Neural progenitor cell (in vitro differentiated cells): ENCODE data around the gene NT5DC1. TPM values are rescaled to one million over a fixed set of nuclear protein-coding genes. Genes with fewer than 3 reads are reported as not detected.

Experiments
- DNase-seq: peaks from one replicate; pipeline ENCODE4 v3.0.0-alpha.2; 2016; ENCODE audit warnings: low spot score
- H2AFZ ChIP-seq: fragments of 200-600 bp; sonication (generic); replicated peaks from 2 replicates; pipeline ENCODE4 v1.6.1; 2016; ENCODE audit warnings: antibody characterized with exemption
- H3F3A ChIP-seq: fragments of 200-600 bp; sonication (generic); 2 replicates; pipeline ENCODE4 v1.6.1; 2016; ENCODE audit warnings: antibody characterized with exemption, low read depth
- H3K27ac ChIP-seq: fragments of 200-600 bp; sonication (generic); 2 replicates; pipeline ENCODE4 v1.5.1; 2016; ENCODE audit warnings: mild to moderate bottlenecking
- H3K27me3 ChIP-seq: fragments of 200-600 bp; sonication (generic); 2 replicates; pipeline ENCODE4 v1.6.1; 2016; ENCODE audit warnings: mild to moderate bottlenecking, moderate library complexity
- H3K36me3 ChIP-seq: fragments of 200-600 bp; sonication (generic); 2 replicates; pipeline ENCODE4 v1.5.1; 2016
- H3K4me1 ChIP-seq: fragments of 200-600 bp; sonication (generic); 2 replicates; pipeline ENCODE4 v1.6.1; 2016; ENCODE audit warnings: mixed run types
- H3K4me2 ChIP-seq: fragments of 200-600 bp; sonication (generic); 2 replicates; pipeline ENCODE4 v1.6.1; 2016
- H3K4me3 ChIP-seq: fragments of 200-600 bp; sonication (generic); 2 replicates; pipeline ENCODE4 v1.5.1; 2016
- H3K79me2 ChIP-seq: fragments of 200-600 bp; sonication (generic); 2 replicates; pipeline ENCODE4 v1.6.1; 2016; ENCODE audit warnings: low read depth
- H3K9ac ChIP-seq: fragments of 200-600 bp; sonication (generic); 2 replicates; pipeline ENCODE4 v1.6.1; 2016
- H3K9me3 ChIP-seq: fragments of 200-600 bp; sonication (generic); 2 replicates; pipeline ENCODE4 v1.5.1; 2016; ENCODE audit warnings: low read depth
- H4K20me1 ChIP-seq: fragments of 200-600 bp; sonication (generic); 2 replicates; pipeline ENCODE4 v1.6.1; 2016; ENCODE audit warnings: low read depth
- H3K27ac Mint-ChIP-seq: 3 replicates; pipeline ENCODE4 v1.8.0; 2021; ENCODE audit warnings: mixed read lengths
- H3K27me3 Mint-ChIP-seq: 2 replicates; pipeline ENCODE4 v1.8.0; 2022; ENCODE audit warnings: low read depth, mild to moderate bottlenecking, inconsistent platforms, moderate library complexity, mixed read lengths; ENCODE audit not compliant: insufficient read depth
- H3K36me3 Mint-ChIP-seq: 3 replicates; pipeline ENCODE4 v1.8.0; 2021; ENCODE audit warnings: mixed read lengths
- H3K4me1 Mint-ChIP-seq: 3 replicates; pipeline ENCODE4 v1.8.0; 2021; ENCODE audit warnings: mixed read lengths
- H3K4me3 Mint-ChIP-seq: 3 replicates; pipeline ENCODE4 v1.8.0; 2021; ENCODE audit warnings: mild to moderate bottlenecking, moderate library complexity, mixed read lengths
- H3K9me3 Mint-ChIP-seq: 3 replicates; pipeline ENCODE4 v1.8.0; 2020; ENCODE audit warnings: mixed read lengths
- EZH2 ChIP-seq: fragments of 200-600 bp; sonication (generic); IDR thresholded peaks from 2 replicates; pipeline ENCODE4 v1.6.1; 2017; ENCODE audit warnings: antibody characterized with exemption, mild to moderate bottlenecking, moderate library complexity
- EZH2phosphoT487 ChIP-seq: fragments of 200-600 bp; sonication (generic); IDR thresholded peaks from 2 replicates; pipeline ENCODE4 v1.6.1; 2017; ENCODE audit warnings: antibody characterized with exemption
- total RNA-seq: library from RNA; depleted of rRNA; stranded (reverse); fragments of >200 nt; gene quantifications from 2 replicates; pipeline ENCODE4 v1.2.3, GENCODE V29; 2015; ENCODE audit warnings: low replicate concordance
- TF ChIP-seq, protein P1 (sequence below): fragments of 200-600 bp; sonication (generic); IDR thresholded peaks from 2 replicates; pipeline ENCODE4 v1.5.1; 2017; ENCODE audit warnings: antibody characterized with exemption, mild to moderate bottlenecking

The NT5DC1 gene
- total RNA-seq, 1 donor from 2014 or later = 19.3 TPM

DNA sequence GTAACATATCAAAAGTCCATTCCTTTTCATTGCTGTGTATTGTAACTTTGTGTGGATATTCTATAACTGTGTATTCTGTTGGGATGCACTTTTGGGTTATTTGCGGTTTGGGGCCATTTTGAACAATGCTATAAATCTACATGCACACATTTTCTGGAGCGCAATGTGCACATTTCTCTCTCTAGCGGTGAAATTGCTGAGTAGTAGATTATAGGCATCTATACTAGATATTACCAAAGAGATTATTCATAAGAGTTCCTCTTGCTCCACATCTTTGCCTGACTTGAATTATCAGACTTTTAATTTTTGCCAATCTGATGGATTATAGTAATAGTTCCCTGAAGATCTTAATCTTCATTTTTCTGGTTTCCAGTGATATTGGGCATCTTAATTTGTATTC lies 21.7 kb upstream of the NT5DC1 start:
- DNase-seq = no peak
- Mint-ChIP-seq H3K4me3 (no peak overlapping the region), H3K9me3 (no peaks in the 10 kb centered on the region), H3K27ac (no peak overlapping the region), H3K4me1 (no peaks in the 10 kb centered on the region), H3K36me3 (no peaks in the 10 kb centered on the region), H3K27me3 (peaks cover 2% of the 10 kb centered on the region)
- TF ChIP-seq EZH2phosphoT487 = no peak
- TF ChIP-seq EZH2 = no peak
- TF ChIP-seq, protein P1, sequence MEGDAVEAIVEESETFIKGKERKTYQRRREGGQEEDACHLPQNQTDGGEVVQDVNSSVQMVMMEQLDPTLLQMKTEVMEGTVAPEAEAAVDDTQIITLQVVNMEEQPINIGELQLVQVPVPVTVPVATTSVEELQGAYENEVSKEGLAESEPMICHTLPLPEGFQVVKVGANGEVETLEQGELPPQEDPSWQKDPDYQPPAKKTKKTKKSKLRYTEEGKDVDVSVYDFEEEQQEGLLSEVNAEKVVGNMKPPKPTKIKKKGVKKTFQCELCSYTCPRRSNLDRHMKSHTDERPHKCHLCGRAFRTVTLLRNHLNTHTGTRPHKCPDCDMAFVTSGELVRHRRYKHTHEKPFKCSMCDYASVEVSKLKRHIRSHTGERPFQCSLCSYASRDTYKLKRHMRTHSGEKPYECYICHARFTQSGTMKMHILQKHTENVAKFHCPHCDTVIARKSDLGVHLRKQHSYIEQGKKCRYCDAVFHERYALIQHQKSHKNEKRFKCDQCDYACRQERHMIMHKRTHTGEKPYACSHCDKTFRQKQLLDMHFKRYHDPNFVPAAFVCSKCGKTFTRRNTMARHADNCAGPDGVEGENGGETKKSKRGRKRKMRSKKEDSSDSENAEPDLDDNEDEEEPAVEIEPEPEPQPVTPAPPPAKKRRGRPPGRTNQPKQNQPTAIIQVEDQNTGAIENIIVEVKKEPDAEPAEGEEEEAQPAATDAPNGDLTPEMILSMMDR = no peak
- Histone ChIP-seq H3K79me2 (no peaks in the 10 kb centered on the region), H3K27ac (no peak overlapping the region), H3K4me2 (no peak overlapping the region), H3K9me3 (no peaks in the 10 kb centered on the region), H4K20me1 (no peaks in the 10 kb centered on the region), H3F3A (no peaks in the 10 kb centered on the region), H3K4me3 (no peak overlapping the region), H3K27me3 (no peaks in the 10 kb centered on the region), H3K4me1 (no peaks in the 10 kb centered on the region), H3K9ac (no peak overlapping the region), H3K36me3 (no peaks in the 10 kb centered on the region), H2AFZ (no peak overlapping the region)

DNA sequence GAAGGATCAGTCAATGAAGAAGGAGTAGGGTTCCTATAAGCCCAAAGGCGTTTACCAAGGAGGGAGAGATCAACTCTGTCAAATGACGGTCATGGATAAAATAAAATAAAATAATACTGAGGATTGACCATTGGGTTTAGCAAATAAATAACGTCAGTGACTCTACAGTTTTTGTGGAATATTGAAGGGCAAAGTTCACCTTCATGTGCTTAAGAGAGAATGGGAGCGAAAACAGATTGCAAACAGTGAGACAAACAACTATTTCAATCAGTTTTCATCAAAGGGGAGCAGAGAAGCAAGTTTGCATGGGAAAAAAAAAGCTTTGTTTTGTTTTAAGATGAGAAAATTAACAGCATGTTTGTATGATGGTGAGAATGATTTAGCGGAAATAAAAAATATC lies 17.6 kb upstream of the NT5DC1 start:
- Histone ChIP-seq H3K27ac (no peak overlapping the region), H3K79me2 (no peaks in the 10 kb centered on the region), H3K4me3 (no peak overlapping the region), H3K27me3 (no peaks in the 10 kb centered on the region), H3K9ac (no peak overlapping the region), H3K4me1 (no peaks in the 10 kb centered on the region), H3K36me3 (no peaks in the 10 kb centered on the region), H4K20me1 (no peaks in the 10 kb centered on the region), H2AFZ (no peak overlapping the region), H3F3A (no peaks in the 10 kb centered on the region), H3K9me3 (no peaks in the 10 kb centered on the region), H3K4me2 (no peak overlapping the region)
- peaks cover 4% of the 10 kb centered on the region for H3K27me3 Mint-ChIP-seq
- H3K4me1 Mint-ChIP-seq = no peaks in the 10 kb centered on the region
- H3K9me3 Mint-ChIP-seq = no peaks in the 10 kb centered on the region
- no peaks in the 10 kb centered on the region for H3K36me3 Mint-ChIP-seq
- no peak for DNase-seq
- TF ChIP-seq, protein P1 = no peak
- TF ChIP-seq EZH2phosphoT487 (no peak), EZH2 (no peak)
- H3K4me3 Mint-ChIP-seq = no peak overlapping the region
- no peak overlapping the region for H3K27ac Mint-ChIP-seq

DNA sequence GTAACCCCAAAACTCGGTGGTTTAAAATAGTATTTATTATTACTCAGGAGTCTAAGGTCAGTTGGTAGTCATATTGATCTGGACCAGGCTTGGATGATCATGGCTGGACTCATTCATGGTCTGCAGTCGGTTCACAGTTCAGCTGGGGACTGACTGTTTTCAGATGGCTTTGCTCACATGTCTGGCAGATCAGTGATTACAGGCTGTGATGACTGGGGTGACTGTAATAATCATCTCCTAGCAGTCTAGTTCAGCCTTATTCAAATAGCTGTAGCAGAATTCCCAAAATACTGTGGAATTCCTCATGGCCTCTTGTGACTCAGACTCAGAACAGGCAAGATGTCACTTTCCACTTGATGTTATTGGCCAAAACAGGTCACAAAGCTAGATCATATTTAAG lies 16.4 kb upstream of the NT5DC1 start:
- H2AFZ ChIP-seq = no peak overlapping the region
- H3K4me3 ChIP-seq = no peak overlapping the region
- no peaks in the 10 kb centered on the region for H4K20me1 ChIP-seq
- no peaks in the 10 kb centered on the region for H3K4me1 Mint-ChIP-seq
- DNase-seq = no peak
- no peaks in the 10 kb centered on the region for H3F3A ChIP-seq
- H3K27me3 ChIP-seq = no peaks in the 10 kb centered on the region
- no peaks in the 10 kb centered on the region for H3K79me2 ChIP-seq
- H3K4me1 ChIP-seq = no peaks in the 10 kb centered on the region
- H3K27me3 Mint-ChIP-seq = peaks cover 4% of the 10 kb centered on the region
- H3K36me3 ChIP-seq = no peaks in the 10 kb centered on the region
- no peak overlapping the region for H3K27ac Mint-ChIP-seq
- TF ChIP-seq, protein P1 = no peak
- no peak for TF ChIP-seq EZH2
- no peak for TF ChIP-seq EZH2phosphoT487
- no peak overlapping the region for H3K4me3 Mint-ChIP-seq
- H3K9ac ChIP-seq = no peak overlapping the region
- H3K36me3 Mint-ChIP-seq = no peaks in the 10 kb centered on the region
- H3K9me3 Mint-ChIP-seq = no peaks in the 10 kb centered on the region
- no peak overlapping the region for H3K27ac ChIP-seq
- H3K9me3 ChIP-seq = no peaks in the 10 kb centered on the region
- no peak overlapping the region for H3K4me2 ChIP-seq
